ENCODE data around the gene JMJD8.

DNA sequence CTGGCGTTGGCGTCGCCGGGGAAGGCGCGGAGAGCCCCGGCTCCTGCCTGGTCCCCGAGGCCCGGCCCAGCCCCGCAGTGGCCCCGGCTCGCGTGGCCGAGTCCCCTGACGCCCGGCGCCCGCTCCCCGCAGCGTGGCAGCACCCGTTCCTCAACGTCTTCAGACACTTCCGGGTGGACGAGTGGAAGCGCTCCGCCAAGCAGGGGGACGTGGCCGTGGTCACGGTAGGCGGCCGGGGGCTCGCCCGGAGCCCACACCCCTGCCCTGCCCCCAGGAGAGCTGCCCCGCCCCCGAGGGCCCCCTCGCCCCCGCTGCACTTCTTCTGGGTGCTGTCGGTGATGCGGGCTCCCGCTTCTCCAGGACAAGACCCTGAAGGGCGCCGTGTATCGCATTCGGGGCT is 34.5 kb downstream of the JMJD8 start:
- TF ChIP-seq, protein P1, sequence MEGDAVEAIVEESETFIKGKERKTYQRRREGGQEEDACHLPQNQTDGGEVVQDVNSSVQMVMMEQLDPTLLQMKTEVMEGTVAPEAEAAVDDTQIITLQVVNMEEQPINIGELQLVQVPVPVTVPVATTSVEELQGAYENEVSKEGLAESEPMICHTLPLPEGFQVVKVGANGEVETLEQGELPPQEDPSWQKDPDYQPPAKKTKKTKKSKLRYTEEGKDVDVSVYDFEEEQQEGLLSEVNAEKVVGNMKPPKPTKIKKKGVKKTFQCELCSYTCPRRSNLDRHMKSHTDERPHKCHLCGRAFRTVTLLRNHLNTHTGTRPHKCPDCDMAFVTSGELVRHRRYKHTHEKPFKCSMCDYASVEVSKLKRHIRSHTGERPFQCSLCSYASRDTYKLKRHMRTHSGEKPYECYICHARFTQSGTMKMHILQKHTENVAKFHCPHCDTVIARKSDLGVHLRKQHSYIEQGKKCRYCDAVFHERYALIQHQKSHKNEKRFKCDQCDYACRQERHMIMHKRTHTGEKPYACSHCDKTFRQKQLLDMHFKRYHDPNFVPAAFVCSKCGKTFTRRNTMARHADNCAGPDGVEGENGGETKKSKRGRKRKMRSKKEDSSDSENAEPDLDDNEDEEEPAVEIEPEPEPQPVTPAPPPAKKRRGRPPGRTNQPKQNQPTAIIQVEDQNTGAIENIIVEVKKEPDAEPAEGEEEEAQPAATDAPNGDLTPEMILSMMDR (IDR thresholded peaks at IDR 0.05), result no peak
- TF ChIP-seq POLR2AphosphoS5 (IDR thresholded peaks at IDR 0.05; ENCODE audit: insufficient read depth in 1 of 2, low read depth in 1 of 2), result no peak

All from vagina (tissue), 2 donors.